ACHN (cell line): ENCODE data around the gene IPCEF1.

Experiments used
- DNase-seq: peaks from one replicate; pipeline ENCODE4 v3.0.0-alpha.2; 2015
- in situ Hi-C: cut with HindIII; loops from 2 replicates; pipeline ENCODE4 v1.10.0; 2017; ENCODE audit warnings: low sequenced_read_pairs, low pct_ligation_motif_present, low pct_unique_long_range_greater_than_20kb

IPCEF1 gene

GRCh38 chr6:154379585-154379984 lies 23.0 kb upstream of the IPCEF1 start:
- in situ Hi-C loops = no loop called here
- no peak for DNase-seq

GRCh38 chr6:154378518-154378917 lies 21.9 kb upstream of the IPCEF1 start:
- no peak for DNase-seq
- in situ Hi-C loops = no loop called here

- DNase-seq = no peak
- in situ Hi-C loops = no loop called here
These were observed 21.1 kb upstream of the IPCEF1 start for GRCh38 chr6:154377726-154378125.

- in situ Hi-C loops = no loop called here
- DNase-seq = no peak
These were observed 17.4 kb upstream of the IPCEF1 start for GRCh38 chr6:154373971-154374370.

GRCh38 chr6:154371281-154371680 lies 14.7 kb upstream of the IPCEF1 start:
- DNase-seq = no peak
- in situ Hi-C loops = no loop called here

- in situ Hi-C loops = no loop called here
- DNase-seq = peak; percentile 28
These were observed 13.9 kb upstream of the IPCEF1 start for GRCh38 chr6:154370545-154370944.

- no peak for DNase-seq
- in situ Hi-C loops = no loop called here
These were observed 11.5 kb upstream of the IPCEF1 start for GRCh38 chr6:154367839-154368695.

GRCh38 chr6:154367336-154367735 lies 10.7 kb upstream of the IPCEF1 start:
- no peak for DNase-seq
- in situ Hi-C loops = no loop called here

GRCh38 chr6:154363821-154364220 lies 7.2 kb upstream of the IPCEF1 start:
- in situ Hi-C loops = no loop called here
- no peak for DNase-seq

- in situ Hi-C loops = no loop called here
- DNase-seq = no peak
These were observed 4.9 kb upstream of the IPCEF1 start for GRCh38 chr6:154361476-154361875.

- in situ Hi-C loops = no loop called here
- no peak for DNase-seq
These were observed 3.9 kb upstream of the IPCEF1 start for GRCh38 chr6:154360476-154360875.

- in situ Hi-C loops = no loop called here
- DNase-seq = no peak
These were observed 3.1 kb upstream of the IPCEF1 start for GRCh38 chr6:154359679-154360078.

- in situ Hi-C loops = no loop called here
- no peak for DNase-seq
These were observed 2.6 kb upstream of the IPCEF1 start for GRCh38 chr6:154359161-154359574.

GRCh38 chr6:154358019-154358545 lies 1.5 kb upstream of the IPCEF1 start:
- in situ Hi-C loops = no loop called here
- no peak for DNase-seq

- no peak for DNase-seq
- in situ Hi-C loops = no loop called here
These were observed 490 bp downstream of the IPCEF1 start for GRCh38 chr6:154356113-154356512.

GRCh38 chr6:154354265-154354777 lies 2.3 kb downstream of the IPCEF1 start:
- in situ Hi-C loops = no loop called here

GRCh38 chr6:154353626-154354025 lies 3.0 kb downstream of the IPCEF1 start:
- DNase-seq = no peak

More at GRCh38 chr6:154354265-154354777, 2.3 kb downstream of the IPCEF1 start:
- no peak for DNase-seq

GRCh38 chr6:154352898-154353585 lies 3.6 kb downstream of the IPCEF1 start:
- in situ Hi-C loops = no loop called here
- no peak for DNase-seq

More at GRCh38 chr6:154353626-154354025, 3.0 kb downstream of the IPCEF1 start:
- in situ Hi-C loops = no loop called here

- no peak for DNase-seq
- in situ Hi-C loops = no loop called here
These were observed 6.3 kb downstream of the IPCEF1 start for GRCh38 chr6:154350293-154350692.
